Keratinocyte (primary cell): ENCODE data around the gene ANKRD10. TPM values are rescaled to one million over a fixed set of nuclear protein-coding genes. Genes with fewer than 3 reads are reported as not detected.
"Not testable (repeated sequence)": the region's sequence is repeated elsewhere in the genome, so short reads cannot be mapped to it uniquely, and the experiment has no call there.

ENCODE experiments used
- DNase-seq: peaks from one replicate; pipeline ENCODE4 v3.0.0-alpha.2; 2011; ENCODE audit warnings: low read depth, missing footprints, low spot score
- FAIRE-seq: peaks from 2 replicates; lab custom pipeline; 2011; peaks lifted over from hg19 to GRCh38; lab: Jason Lieb, UNC
- H2AFZ ChIP-seq: 2 replicates; pipeline ENCODE4 v1.6.0; 2012; ENCODE audit warnings: low read length, control low read depth, inconsistent platforms; ENCODE audit not compliant: control insufficient read depth
- H3K27ac ChIP-seq: 2 replicates; pipeline ENCODE4 v1.5.1; 2011; ENCODE audit warnings: low read length; ENCODE audit not compliant: control insufficient read depth, insufficient read depth
- H3K27me3 ChIP-seq: 3 replicates; pipeline ENCODE4 v1.6.0; 2011; ENCODE audit warnings: low read length; ENCODE audit not compliant: control insufficient read depth, insufficient read depth; ENCODE audit errors: extremely low read depth
- H3K36me3 ChIP-seq, 2 experiments: 2 replicates in 1 of 2; 3 replicates in 1 of 2; pipeline ENCODE4 v1.5.1; 2011; ENCODE audit warnings: low read length in 2 of 2, mild to moderate bottlenecking in 1 of 2; ENCODE audit not compliant: control insufficient read depth in 2 of 2, insufficient read depth in 2 of 2; ENCODE audit errors: extremely low read depth in 1 of 2
- H3K4me1 ChIP-seq: 3 replicates; pipeline ENCODE4 v1.5.1; 2011; ENCODE audit warnings: low read length; ENCODE audit not compliant: control insufficient read depth, insufficient read depth; ENCODE audit errors: extremely low read depth
- H3K4me2 ChIP-seq: 3 replicates; pipeline ENCODE4 v1.6.0; 2011; ENCODE audit warnings: low read depth, low read length; ENCODE audit not compliant: control insufficient read depth, insufficient read depth; ENCODE audit errors: extremely low read depth
- H3K4me3 ChIP-seq, 3 experiments: fragments of 200-600 bp in 1 of 3; sonication (generic) in 1 of 3; 2 replicates in 2 of 3; 3 replicates in 1 of 3; pipeline ENCODE4 v1.5.1; 2011 to 2016; ENCODE audit warnings: low read length in 3 of 3, mild to moderate bottlenecking in 3 of 3, control low read depth in 2 of 3, inconsistent platforms in 1 of 3, low read depth in 1 of 3, mixed read lengths in 1 of 3, mixed run types in 1 of 3, moderate library complexity in 1 of 3; ENCODE audit not compliant: control insufficient read depth in 2 of 3, insufficient read depth in 2 of 3; ENCODE audit errors: extremely low read depth in 1 of 3
- H3K79me2 ChIP-seq: 2 replicates; pipeline ENCODE4 v1.6.0; 2012; ENCODE audit warnings: low read length; ENCODE audit not compliant: control insufficient read depth, insufficient read depth
- H3K9ac ChIP-seq: 3 replicates; pipeline ENCODE4 v1.6.0; 2011; ENCODE audit warnings: low read length; ENCODE audit not compliant: control insufficient read depth, insufficient read depth; ENCODE audit errors: extremely low read depth
- H3K9me1 ChIP-seq: 3 replicates; pipeline ENCODE4 v1.6.0; 2011; ENCODE audit warnings: low read length; ENCODE audit not compliant: control insufficient read depth, insufficient read depth; ENCODE audit errors: extremely low read depth
- H3K9me3 ChIP-seq: 2 replicates; pipeline ENCODE4 v1.5.1; 2012; ENCODE audit warnings: low read depth, low read length; ENCODE audit not compliant: control insufficient read depth
- H4K20me1 ChIP-seq: 3 replicates; pipeline ENCODE4 v1.6.0; 2011; ENCODE audit warnings: low read length; ENCODE audit not compliant: control insufficient read depth, insufficient read depth; ENCODE audit errors: extremely low read depth
- CTCF ChIP-seq, 3 experiments: IDR thresholded peaks in 1 of 3; conservative IDR thresholded peaks in 1 of 3; optimal IDR thresholded peaks in 1 of 3; 2 replicates in 2 of 3; 3 replicates in 1 of 3; pipeline versions ENCODE3 to v1.5.1; 2011; ENCODE audit warnings: low read length in 3 of 3, mild to moderate bottlenecking in 3 of 3, moderate library complexity in 2 of 3, control low read depth in 1 of 3, inconsistent platforms in 1 of 3; ENCODE audit not compliant: insufficient read depth in 2 of 3; ENCODE audit errors: extremely low read depth in 1 of 3
- EZH2 ChIP-seq: IDR thresholded peaks from one replicate; pipeline ENCODE4 v1.6.1; 2012; ENCODE audit warnings: inconsistent platforms, mild to moderate bottlenecking, low read length, moderate library complexity
- dilution Hi-C: fragments of 300-500 bp; cut with MboI; formaldehyde crosslinking; loops from one replicate; pipeline ENCODE4 v1.7.0; 2020; ENCODE audit warnings: low sequenced_read_pairs; ENCODE audit not compliant: extremely low pct_ligation_motif_present
- polyA plus RNA-seq, 5 experiments: library from polyadenylated mRNA; depleted of rRNA in 3 of 5; stranded (reverse) in 3 of 5; stranded (forward) in 1 of 5; unstranded in 1 of 5; fragments of >200 nt; gene quantifications; 1 replicate in 1 of 5; 2 replicates in 3 of 5; 3 replicates in 1 of 5; pipeline versions ENCODE4 v1.2.1 to v1.2.3, GENCODE V29; 2011 to 2012; ENCODE audit warnings: missing spikeins in 2 of 5, low read depth in 1 of 5, low replicate concordance in 1 of 5

ANKRD10 gene
- polyA plus RNA-seq, 1 donor (not counting 4 experiments of a cell fraction or from before 2014, with no cell fraction given) = 58.1 TPM

GRCh38 chr13:110954533-110954920 is 39.7 kb upstream of the ANKRD10 start:
- H3K9ac ChIP-seq, H3K4me1 ChIP-seq, H3K27me3 ChIP-seq, H2AFZ ChIP-seq, H3K36me3 ChIP-seq, H3K4me2 ChIP-seq, DNase-seq, H3K4me3 ChIP-seq, H3K79me2 ChIP-seq, H3K9me3 ChIP-seq, H3K9me1 ChIP-seq, dilution Hi-C loops, FAIRE-seq, H4K20me1 ChIP-seq: not testable (repeated sequence)
- peak overlapping the region; percentile 13 for H3K27ac ChIP-seq

- H3K9me3 ChIP-seq = peaks cover 4% of the 10 kb centered on the region
- no peaks in the 10 kb centered on the region for H3K36me3 ChIP-seq
- H3K9ac ChIP-seq = no peak overlapping the region
- no peak for FAIRE-seq
- no peaks in the 10 kb centered on the region for H3K9me1 ChIP-seq
- dilution Hi-C loops = no loop called here
- H2AFZ ChIP-seq = no peak overlapping the region
- no peak for DNase-seq
- peaks cover 10% of the 10 kb centered on the region for H3K4me1 ChIP-seq
- no peak overlapping the region for H3K4me2 ChIP-seq
- no peaks in the 10 kb centered on the region for H3K79me2 ChIP-seq
- H3K27me3 ChIP-seq = no peaks in the 10 kb centered on the region
- TF ChIP-seq CTCF (optimal IDR thresholded peaks at IDR 0.05 in 1 of 3, IDR thresholded peaks at IDR 0.05 in 1 of 3, conservative IDR thresholded peaks at IDR 0.05 in 1 of 3; ENCODE audit: extremely low read depth in 1 of 3, insufficient read depth in 2 of 3, low read length in 3 of 3) (no peak), EZH2 (no peak)
- H4K20me1 ChIP-seq = no peaks in the 10 kb centered on the region
- H3K4me3 ChIP-seq = no peak overlapping the region
- H3K27ac ChIP-seq = no peak overlapping the region
These were observed 39.1 kb upstream of the ANKRD10 start for GRCh38 chr13:110953833-110954532.

- no peaks in the 10 kb centered on the region for H3K36me3 ChIP-seq
These were observed 38.5 kb upstream of the ANKRD10 start for GRCh38 chr13:110953416-110953815.

More at GRCh38 chr13:110953416-110953815, 38.5 kb upstream of the ANKRD10 start:
- FAIRE-seq (no peak), DNase-seq (no peak)
- Histone ChIP-seq H3K4me3 (no peak overlapping the region), H3K4me2 (no peak overlapping the region), H3K9ac (no peak overlapping the region), H4K20me1 (no peaks in the 10 kb centered on the region), H3K9me1 (no peaks in the 10 kb centered on the region), H3K27me3 (no peaks in the 10 kb centered on the region), H3K27ac (no peak overlapping the region), H2AFZ (no peak overlapping the region), H3K9me3 (peaks cover 4% of the 10 kb centered on the region), H3K4me1 (peaks cover 10% of the 10 kb centered on the region), H3K79me2 (no peaks in the 10 kb centered on the region)
- dilution Hi-C loops = no loop called here
- TF ChIP-seq EZH2 (no peak), CTCF (optimal IDR thresholded peaks at IDR 0.05 in 1 of 3, IDR thresholded peaks at IDR 0.05 in 1 of 3, conservative IDR thresholded peaks at IDR 0.05 in 1 of 3; ENCODE audit: extremely low read depth in 1 of 3, insufficient read depth in 2 of 3, low read length in 3 of 3) (no peak)
